ENCODE results near the gene ERCC4. TPM values are rescaled to one million over a fixed set of nuclear protein-coding genes. Genes with fewer than 3 reads are reported as not detected.
A peak's percentile ranks its signal among the peaks of the same experiment; 100 is the strongest.

ERCC4 gene
- total and polyA plus RNA-seq, 2 experiments from 2014 or later: 13.1 to 15.6 TPM

GRCh38 chr16:13994239-13995106 lies 74.5 kb downstream of the ERCC4 start:
- DNase-seq (ENCODE audit: low read depth in 1 of 2, low spot score in 1 of 2): peak in 1 of 2 donors; percentile 14
- H3K27ac ChIP-seq: peak overlapping the region; percentile 25
- no peak for TF ChIP-seq CTCF (IDR thresholded peaks at IDR 0.05; ENCODE audit: low read depth, low read length)

GRCh38 chr16:13995194-13995593 lies 75.2 kb downstream of the ERCC4 start:
- no peak for TF ChIP-seq CTCF (IDR thresholded peaks at IDR 0.05; ENCODE audit: low read depth, low read length)
- Histone ChIP-seq H3K4me1 (ENCODE audit: low read depth) (peaks cover 21% of the 10 kb centered on the region), H3K27me3 (no peaks in the 10 kb centered on the region), H3K9me3 (ENCODE audit: low read depth) (no peaks in the 10 kb centered on the region), H3K4me3 (no peak overlapping the region), H3K36me3 (no peaks in the 10 kb centered on the region), H3K27ac (no peak overlapping the region)
- no peak for DNase-seq (ENCODE audit: low read depth in 1 of 2, low spot score in 1 of 2)

More at GRCh38 chr16:13994239-13995106, 74.5 kb downstream of the ERCC4 start:
- no peaks in the 10 kb centered on the region for H3K27me3 ChIP-seq
- H3K4me3 ChIP-seq: no peak overlapping the region
- no peaks in the 10 kb centered on the region for H3K36me3 ChIP-seq
- H3K9me3 ChIP-seq (ENCODE audit: low read depth): no peaks in the 10 kb centered on the region
- H3K4me1 ChIP-seq (ENCODE audit: low read depth): peaks cover 16% of the 10 kb centered on the region

- no peaks in the 10 kb centered on the region for H3K27me3 ChIP-seq
- no peak for DNase-seq (ENCODE audit: low read depth in 1 of 2, low spot score in 1 of 2)
- no peak overlapping the region for H3K4me3 ChIP-seq
- no peak for TF ChIP-seq CTCF (IDR thresholded peaks at IDR 0.05; ENCODE audit: low read depth, low read length)
- H3K27ac ChIP-seq: no peak overlapping the region
- H3K9me3 ChIP-seq (ENCODE audit: low read depth): no peaks in the 10 kb centered on the region
- H3K4me1 ChIP-seq (ENCODE audit: low read depth): peaks cover 28% of the 10 kb centered on the region
- no peaks in the 10 kb centered on the region for H3K36me3 ChIP-seq
Measured at GRCh38 chr16:13996778-13997288, 76.9 kb downstream of the ERCC4 start.

GRCh38 chr16:13997526-13997925 lies 77.6 kb downstream of the ERCC4 start:
- H3K9me3 ChIP-seq (ENCODE audit: low read depth): no peaks in the 10 kb centered on the region
- no peak overlapping the region for H3K4me3 ChIP-seq
- peaks cover 30% of the 10 kb centered on the region for H3K4me1 ChIP-seq (ENCODE audit: low read depth)
- no peaks in the 10 kb centered on the region for H3K36me3 ChIP-seq
- no peak for TF ChIP-seq CTCF (IDR thresholded peaks at IDR 0.05; ENCODE audit: low read depth, low read length)
- no peaks in the 10 kb centered on the region for H3K27me3 ChIP-seq
- no peak overlapping the region for H3K27ac ChIP-seq
- DNase-seq (ENCODE audit: low read depth in 1 of 2, low spot score in 1 of 2): no peak

- DNase-seq (ENCODE audit: low read depth in 1 of 2, low spot score in 1 of 2): no peak
- H3K27ac ChIP-seq: peak overlapping the region; percentile 38
- TF ChIP-seq CTCF (IDR thresholded peaks at IDR 0.05; ENCODE audit: low read depth, low read length): no peak
- H3K36me3 ChIP-seq: no peaks in the 10 kb centered on the region
- H3K9me3 ChIP-seq (ENCODE audit: low read depth): no peaks in the 10 kb centered on the region
- H3K4me1 ChIP-seq (ENCODE audit: low read depth): peaks cover 35% of the 10 kb centered on the region
- no peak overlapping the region for H3K4me3 ChIP-seq
- no peaks in the 10 kb centered on the region for H3K27me3 ChIP-seq
Measured at GRCh38 chr16:13997933-13998332, 78.0 kb downstream of the ERCC4 start.
